GM12878 (cell line): ENCODE results near the gene CD69. TPM values are rescaled to one million over a fixed set of nuclear protein-coding genes. Genes with fewer than 3 reads are reported as not detected.

Experiments used
- CBFB ChIP-seq: IDR thresholded peaks from 2 replicates; pipeline ENCODE4 v1.6.1; 2016; ENCODE audit warnings: antibody characterized with exemption, low read depth
- CHD2 ChIP-seq: IDR thresholded peaks from 2 replicates; pipeline ENCODE4 v1.6.1; 2011; ENCODE audit warnings: low read depth, low read length, improper control_type of control experiment, borderline replicate concordance
- CREB1 ChIP-seq: IDR thresholded peaks from 2 replicates; pipeline ENCODE4 v1.6.1; 2012; ENCODE audit warnings: low read depth, mild to moderate bottlenecking, inconsistent platforms
- E2F4 ChIP-seq: IDR thresholded peaks from 2 replicates; pipeline ENCODE4 v1.6.1; 2012; ENCODE audit warnings: low read depth, low read length, improper control_type of control experiment
- ESRRA ChIP-seq: IDR thresholded peaks from 2 replicates; pipeline ENCODE4 v1.6.1; 2012; ENCODE audit warnings: mild to moderate bottlenecking, low read length, improper control_type of control experiment
- EZH2 ChIP-seq: IDR thresholded peaks from 2 replicates; pipeline ENCODE4 v1.6.1; 2012; ENCODE audit warnings: low read depth, mild to moderate bottlenecking, control low read depth, inconsistent platforms, low read length, borderline replicate concordance; ENCODE audit not compliant: control insufficient read depth
- GABPA ChIP-seq: IDR thresholded peaks from 2 replicates; pipeline ENCODE4 v1.6.1; 2014; ENCODE audit warnings: antibody characterized with exemption, low read depth, mild to moderate bottlenecking, inconsistent platforms
- GATAD2B ChIP-seq: fragments of 450-650 bp; conservative IDR thresholded peaks from 2 replicates; pipeline ENCODE4 v1.6.1; 2017; ENCODE audit warnings: low read depth, mild to moderate bottlenecking, moderate library complexity
- HSF1 ChIP-seq: fragments of 150-350 bp; IDR thresholded peaks from 2 replicates; pipeline ENCODE4 v1.6.1; 2014; ENCODE audit warnings: mild to moderate bottlenecking, low read depth, low read length
- IRF4 ChIP-seq: IDR thresholded peaks from 2 replicates; pipeline ENCODE4 v1.6.1; 2011; ENCODE audit warnings: low read depth, low read length
- KLF5 ChIP-seq: fragments of 450-650 bp; IDR thresholded peaks from 2 replicates; pipeline ENCODE4 v1.6.1; 2014; ENCODE audit warnings: mild to moderate bottlenecking; ENCODE audit not compliant: partially characterized antibody
- MEF2A ChIP-seq: IDR thresholded peaks from 2 replicates; pipeline ENCODE4 v1.6.1; 2011; ENCODE audit warnings: low read depth, mild to moderate bottlenecking, low read length, moderate library complexity; ENCODE audit not compliant: insufficient read depth
- NBN ChIP-seq: fragments of 450-650 bp; IDR thresholded peaks from 2 replicates; pipeline ENCODE4 v1.6.1; 2016
- NFXL1 ChIP-seq: fragments of 450-650 bp; IDR thresholded peaks from 2 replicates; pipeline ENCODE4 v1.6.1; 2017; ENCODE audit warnings: antibody characterized with exemption, mild to moderate bottlenecking, borderline replicate concordance
- NR2F1 ChIP-seq: fragments of 450-650 bp; conservative IDR thresholded peaks from 2 replicates; pipeline ENCODE4 v1.6.1; 2017; ENCODE audit warnings: mild to moderate bottlenecking
- POLR2AphosphoS2 ChIP-seq: IDR thresholded peaks from 2 replicates; pipeline ENCODE4 v1.6.1; 2011; ENCODE audit warnings: low read depth, mild to moderate bottlenecking, low read length, improper control_type of control experiment, moderate library complexity
- PRDM15 ChIP-seq: fragments of 450-650 bp; formaldehyde crosslinking; IDR thresholded peaks from 2 replicates; pipeline ENCODE4 v1.4.0; 2020; ENCODE audit warnings: mild to moderate bottlenecking, moderate library complexity
- SMARCA5 ChIP-seq: fragments of 450-650 bp; IDR thresholded peaks from 2 replicates; pipeline ENCODE4 v1.6.1; 2017; ENCODE audit warnings: mild to moderate bottlenecking
- STAT1 ChIP-seq: fragments of 450-650 bp; conservative IDR thresholded peaks from 2 replicates; pipeline ENCODE4 v1.6.1; 2014; ENCODE audit warnings: antibody characterized with exemption, mild to moderate bottlenecking
- TARDBP ChIP-seq: IDR thresholded peaks from 2 replicates; pipeline ENCODE4 v1.6.1; 2016; ENCODE audit warnings: borderline replicate concordance
- TCF12 ChIP-seq: IDR thresholded peaks from 2 replicates; pipeline ENCODE4 v1.6.1; 2011; ENCODE audit warnings: low read depth, mild to moderate bottlenecking, low read length
- polyA plus RNA-seq, 11 experiments: library from polyadenylated mRNA; depleted of rRNA in 4 of 11; unstranded in 6 of 11; stranded (reverse) in 5 of 11; fragments of >200 nt; fragmentation: Nextera tagmentation in 4 of 11; fragmentation: Illumina TruSeq in 1 of 11; extraction: Ambion mirVana in 4 of 11; extraction: Trizol in 1 of 11; gene quantifications; 1 replicate in 1 of 11; 2 replicates in 10 of 11; pipeline versions ENCODE4 v1.2.1 to v1.2.3, GENCODE V29; 2011 to 2016; ENCODE audit warnings: inconsistent platforms in 2 of 11, missing spikeins in 2 of 11, low read depth in 1 of 11
- total RNA-seq, 4 experiments: library from RNA; depleted of rRNA in 3 of 4; stranded (reverse); fragments of >200 nt in 3 of 4; fragmentation: Illumina TruSeq in 1 of 4; extraction: Trizol in 1 of 4; gene quantifications; 2 replicates each; pipeline versions ENCODE4 v1.2.1 to v1.2.3, GENCODE V29; 2013 to 2021
- TF ChIP-seq, protein P1 (sequence below): fragments of 450-650 bp; IDR thresholded peaks from 2 replicates; pipeline ENCODE4 v1.6.1; 2016; ENCODE audit warnings: mild to moderate bottlenecking
- TF ChIP-seq, protein P2 (sequence below): fragments of 450-650 bp; IDR thresholded peaks from 2 replicates; pipeline ENCODE4 v1.6.1; 2016; ENCODE audit warnings: mild to moderate bottlenecking

The CD69 gene
- total and polyA plus RNA-seq, 10 of the 15 experiments (the other 5 are each of a cell fraction or from before 2014, with no cell fraction given), result 7.3 to 156 (median 15.0) TPM

DNA sequence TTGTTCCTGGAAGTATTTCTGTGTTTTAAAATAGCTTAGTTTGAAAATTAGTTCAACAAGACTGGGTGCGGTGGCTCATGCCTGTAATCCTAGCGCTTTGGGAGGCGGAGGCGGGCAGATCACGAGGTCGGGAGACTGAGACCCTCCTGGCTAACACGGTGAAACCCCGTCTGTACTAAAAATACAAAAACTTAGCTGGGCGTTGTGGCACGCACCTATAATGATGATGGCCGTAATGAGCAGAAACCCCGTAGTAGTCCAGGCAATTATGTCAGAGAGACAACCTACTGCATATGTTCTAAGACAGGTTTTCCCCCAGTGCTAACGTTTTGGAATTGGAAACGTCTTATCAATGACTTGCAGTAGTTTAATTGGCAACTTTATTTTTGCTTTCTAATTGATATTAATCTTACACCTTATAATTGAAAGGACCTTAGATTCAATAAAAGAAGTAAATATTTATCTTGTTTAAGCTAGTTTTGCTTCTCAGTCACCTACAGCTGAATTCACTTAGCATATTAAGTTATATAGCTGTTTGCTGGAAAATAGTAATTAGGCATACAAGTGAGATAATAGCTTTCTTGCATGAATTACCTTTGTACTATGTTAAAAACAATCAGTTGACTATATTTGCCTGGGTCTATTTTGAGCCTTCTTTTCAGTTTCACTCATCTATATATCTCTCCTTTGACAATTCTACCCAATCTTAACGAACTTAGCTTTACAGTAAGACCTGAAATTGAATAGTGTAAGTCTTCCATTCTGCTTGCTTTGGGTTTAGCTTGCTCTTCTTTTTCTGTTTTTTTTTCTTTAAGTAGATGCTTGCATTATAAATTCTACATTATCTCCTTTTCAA lies 43.4 kb downstream of the CD69 start (continued):
- TF ChIP-seq, protein P1, sequence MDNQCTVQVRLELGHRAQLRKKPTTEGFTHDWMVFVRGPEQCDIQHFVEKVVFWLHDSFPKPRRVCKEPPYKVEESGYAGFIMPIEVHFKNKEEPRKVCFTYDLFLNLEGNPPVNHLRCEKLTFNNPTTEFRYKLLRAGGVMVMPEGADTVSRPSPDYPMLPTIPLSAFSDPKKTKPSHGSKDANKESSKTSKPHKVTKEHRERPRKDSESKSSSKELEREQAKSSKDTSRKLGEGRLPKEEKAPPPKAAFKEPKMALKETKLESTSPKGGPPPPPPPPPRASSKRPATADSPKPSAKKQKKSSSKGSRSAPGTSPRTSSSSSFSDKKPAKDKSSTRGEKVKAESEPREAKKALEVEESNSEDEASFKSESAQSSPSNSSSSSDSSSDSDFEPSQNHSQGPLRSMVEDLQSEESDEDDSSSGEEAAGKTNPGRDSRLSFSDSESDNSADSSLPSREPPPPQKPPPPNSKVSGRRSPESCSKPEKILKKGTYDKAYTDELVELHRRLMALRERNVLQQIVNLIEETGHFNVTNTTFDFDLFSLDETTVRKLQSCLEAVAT, result no peak
- TF ChIP-seq PRDM15 (CRISPR knock-in tag) (no peak), NFXL1 (no peak), HSF1 (no peak), POLR2AphosphoS2 (no peak), SMARCA5 (no peak), STAT1 (no peak), E2F4 (no peak), NR2F1 (no peak), GATAD2B (no peak), TCF12 (no peak), CHD2 (no peak), GABPA (no peak), CREB1 (no peak), NBN (no peak), MEF2A (peak; percentile 90), TARDBP (no peak), IRF4 (no peak), ESRRA (no peak), EZH2 (no peak), CBFB (no peak), KLF5 (no peak)
- TF ChIP-seq, protein P2, sequence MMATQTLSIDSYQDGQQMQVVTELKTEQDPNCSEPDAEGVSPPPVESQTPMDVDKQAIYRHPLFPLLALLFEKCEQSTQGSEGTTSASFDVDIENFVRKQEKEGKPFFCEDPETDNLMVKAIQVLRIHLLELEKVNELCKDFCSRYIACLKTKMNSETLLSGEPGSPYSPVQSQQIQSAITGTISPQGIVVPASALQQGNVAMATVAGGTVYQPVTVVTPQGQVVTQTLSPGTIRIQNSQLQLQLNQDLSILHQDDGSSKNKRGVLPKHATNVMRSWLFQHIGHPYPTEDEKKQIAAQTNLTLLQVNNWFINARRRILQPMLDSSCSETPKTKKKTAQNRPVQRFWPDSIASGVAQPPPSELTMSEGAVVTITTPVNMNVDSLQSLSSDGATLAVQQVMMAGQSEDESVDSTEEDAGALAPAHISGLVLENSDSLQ, result peak; percentile 46; the same call in 1 of the 2 replicates
